Activated CD4-positive, alpha-beta T cell treated with anti-CD3 and anti-CD28 coated beads for 48 hours (primary cell): Measurements from ENCODE around the gene KASH5.

Source experiments
- DNase-seq: peaks from one replicate; pipeline ENCODE4 v3.0.0-alpha.2; 2020

The KASH5 gene

DNA sequence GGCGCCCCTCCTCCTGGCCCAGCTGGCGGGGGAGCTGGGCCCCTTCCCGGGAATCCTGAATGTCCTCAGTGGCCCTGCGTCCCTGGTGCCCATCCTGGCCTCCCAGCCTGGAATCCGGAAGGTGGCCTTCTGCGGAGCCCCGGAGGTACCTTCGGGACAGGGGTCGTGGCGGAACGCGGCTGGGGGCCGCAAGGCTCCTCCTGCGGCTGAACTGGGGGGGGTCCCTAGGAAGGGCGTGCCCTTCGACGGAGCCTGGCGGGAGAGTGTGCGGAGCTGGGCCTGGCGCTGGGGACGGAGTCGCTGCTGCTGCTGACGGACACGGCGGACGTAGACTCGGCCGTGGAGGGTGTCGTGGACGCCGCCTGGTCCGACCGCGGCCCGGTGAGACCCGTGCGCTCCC, 73.6 kb downstream of the KASH5 start:
- no peak for DNase-seq

DNA sequence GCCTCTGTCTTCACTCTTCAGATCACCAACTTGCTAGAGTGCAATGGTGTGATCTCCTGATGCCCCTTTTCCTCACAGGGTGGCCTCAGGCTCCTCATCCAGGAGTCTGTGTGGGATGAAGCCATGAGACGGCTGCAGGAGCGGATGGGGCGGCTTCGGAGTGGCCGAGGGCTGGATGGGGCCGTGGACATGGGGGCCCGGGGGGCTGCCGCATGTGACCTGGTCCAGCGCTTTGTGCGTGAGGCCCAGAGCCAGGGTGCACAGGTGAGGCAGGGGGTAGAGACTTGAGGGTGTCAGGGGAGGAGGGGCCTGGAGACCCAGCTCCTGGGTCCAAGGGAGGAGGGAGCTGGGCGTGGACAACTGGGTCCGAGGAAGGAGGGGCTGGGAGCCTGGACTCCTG, 74.4 kb downstream of the KASH5 start:
- no peak for DNase-seq

GRCh38 chr19:49463960-49464740, 76.1 kb downstream of the KASH5 start:
- DNase-seq = no peak

DNA sequence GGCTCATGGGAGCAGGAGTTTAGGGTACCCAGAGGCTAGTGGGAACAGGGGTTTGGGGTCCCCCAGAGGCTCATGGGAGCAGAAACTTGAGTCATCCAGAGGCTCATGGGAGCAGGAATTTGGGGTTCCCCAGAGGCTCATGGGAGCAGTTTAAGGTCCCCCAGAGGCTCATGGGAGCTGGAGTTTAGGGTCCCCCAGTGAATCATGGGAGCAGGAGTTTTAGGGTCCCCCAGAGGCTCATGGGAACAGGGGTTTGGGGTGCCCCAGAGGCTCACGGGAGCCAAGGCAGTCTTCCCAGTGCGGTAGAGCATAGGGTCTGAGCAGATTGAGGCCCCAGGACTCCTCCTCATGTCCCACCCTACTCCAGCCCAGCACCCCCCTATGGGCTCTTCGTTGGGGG, 77.3 kb downstream of the KASH5 start:
- no peak for DNase-seq
